ENCODE measurements around the gene WASHC4. TPM values are rescaled to one million over a fixed set of nuclear protein-coding genes. Genes with fewer than 3 reads are reported as not detected.

Gene WASHC4, protein sequence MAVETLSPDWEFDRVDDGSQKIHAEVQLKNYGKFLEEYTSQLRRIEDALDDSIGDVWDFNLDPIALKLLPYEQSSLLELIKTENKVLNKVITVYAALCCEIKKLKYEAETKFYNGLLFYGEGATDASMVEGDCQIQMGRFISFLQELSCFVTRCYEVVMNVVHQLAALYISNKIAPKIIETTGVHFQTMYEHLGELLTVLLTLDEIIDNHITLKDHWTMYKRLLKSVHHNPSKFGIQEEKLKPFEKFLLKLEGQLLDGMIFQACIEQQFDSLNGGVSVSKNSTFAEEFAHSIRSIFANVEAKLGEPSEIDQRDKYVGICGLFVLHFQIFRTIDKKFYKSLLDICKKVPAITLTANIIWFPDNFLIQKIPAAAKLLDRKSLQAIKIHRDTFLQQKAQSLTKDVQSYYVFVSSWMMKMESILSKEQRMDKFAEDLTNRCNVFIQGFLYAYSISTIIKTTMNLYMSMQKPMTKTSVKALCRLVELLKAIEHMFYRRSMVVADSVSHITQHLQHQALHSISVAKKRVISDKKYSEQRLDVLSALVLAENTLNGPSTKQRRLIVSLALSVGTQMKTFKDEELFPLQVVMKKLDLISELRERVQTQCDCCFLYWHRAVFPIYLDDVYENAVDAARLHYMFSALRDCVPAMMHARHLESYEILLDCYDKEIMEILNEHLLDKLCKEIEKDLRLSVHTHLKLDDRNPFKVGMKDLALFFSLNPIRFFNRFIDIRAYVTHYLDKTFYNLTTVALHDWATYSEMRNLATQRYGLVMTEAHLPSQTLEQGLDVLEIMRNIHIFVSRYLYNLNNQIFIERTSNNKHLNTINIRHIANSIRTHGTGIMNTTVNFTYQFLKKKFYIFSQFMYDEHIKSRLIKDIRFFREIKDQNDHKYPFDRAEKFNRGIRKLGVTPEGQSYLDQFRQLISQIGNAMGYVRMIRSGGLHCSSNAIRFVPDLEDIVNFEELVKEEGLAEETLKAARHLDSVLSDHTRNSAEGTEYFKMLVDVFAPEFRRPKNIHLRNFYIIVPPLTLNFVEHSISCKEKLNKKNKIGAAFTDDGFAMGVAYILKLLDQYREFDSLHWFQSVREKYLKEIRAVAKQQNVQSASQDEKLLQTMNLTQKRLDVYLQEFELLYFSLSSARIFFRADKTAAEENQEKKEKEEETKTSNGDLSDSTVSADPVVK
- total RNA-seq (2012; rRNA removed): 65.7 and 76.0 TPM in 2 replicates

GRCh38 chr12:105107494-105108371, at the start of gene WASHC4:
Gene WASHC4, plus strand, starts transcription at chr12:105107731. Its CDS starts 70 bp downstream, at chr12:105107801.
- Histone ChIP-seq H3K4me2 (ENCODE audit: low read length) (peak within 1 kb of the TSS; percentile 86), H3K4me3 (ENCODE audit: low read length) (peak within 1 kb of the TSS; percentile 98), H3K9ac (ENCODE audit: low read depth, low read length) (peak within 1 kb of the TSS; percentile 97), H3K9me3 (replicated peaks; ENCODE audit: low read length) (no peaks in the 10 kb centered on the region), H3K4me1 (ENCODE audit: control insufficient read depth, insufficient read depth, low read length) (peaks cover 16% of the 10 kb centered on the region), H3K36me3 (ENCODE audit: insufficient read depth, low read length) (peaks cover 11% of the 10 kb centered on the region), H3K27me3 (ENCODE audit: control insufficient read depth, insufficient read depth, low read length) (no peaks in the 10 kb centered on the region)

- Histone ChIP-seq H3K4me1 (ENCODE audit: control insufficient read depth, insufficient read depth, low read length) (no peaks in the 10 kb centered on the region), H3K9me3 (replicated peaks; ENCODE audit: low read length) (peaks cover 4% of the 10 kb centered on the region), H3K4me2 (ENCODE audit: low read length) (no peak overlapping the region), H3K9ac (ENCODE audit: low read depth, low read length) (no peak overlapping the region), H3K36me3 (ENCODE audit: insufficient read depth, low read length) (peaks cover 65% of the 10 kb centered on the region), H3K27me3 (ENCODE audit: control insufficient read depth, insufficient read depth, low read length) (no peaks in the 10 kb centered on the region), H3K4me3 (ENCODE audit: low read length) (no peak overlapping the region)
Measured at GRCh38 chr12:105060715-105061378, 46.7 kb upstream of the WASHC4 start.

GRCh38 chr12:105064564-105065178, 42.9 kb upstream of the WASHC4 start:
- H3K36me3 ChIP-seq (ENCODE audit: insufficient read depth, low read length): peaks cover 73% of the 10 kb centered on the region

GRCh38 chr12:105067511-105068031, 40.0 kb upstream of the WASHC4 start:
- Histone ChIP-seq H3K36me3 (ENCODE audit: insufficient read depth, low read length) (peaks cover 52% of the 10 kb centered on the region), H3K4me3 (ENCODE audit: low read length) (no peak overlapping the region), H3K9ac (ENCODE audit: low read depth, low read length) (no peak overlapping the region), H3K27me3 (ENCODE audit: control insufficient read depth, insufficient read depth, low read length) (no peaks in the 10 kb centered on the region), H3K9me3 (replicated peaks; ENCODE audit: low read length) (no peaks in the 10 kb centered on the region), H3K4me1 (ENCODE audit: control insufficient read depth, insufficient read depth, low read length) (peaks cover 6% of the 10 kb centered on the region), H3K4me2 (ENCODE audit: low read length) (peak overlapping the region; percentile 40)

More at GRCh38 chr12:105064564-105065178, 42.9 kb upstream of the WASHC4 start:
- Histone ChIP-seq H3K27me3 (ENCODE audit: control insufficient read depth, insufficient read depth, low read length) (no peaks in the 10 kb centered on the region), H3K4me1 (ENCODE audit: control insufficient read depth, insufficient read depth, low read length) (peaks cover 6% of the 10 kb centered on the region), H3K4me3 (ENCODE audit: low read length) (no peak overlapping the region), H3K9ac (ENCODE audit: low read depth, low read length) (no peak overlapping the region), H3K4me2 (ENCODE audit: low read length) (no peak overlapping the region), H3K9me3 (replicated peaks; ENCODE audit: low read length) (no peaks in the 10 kb centered on the region)

DNA sequence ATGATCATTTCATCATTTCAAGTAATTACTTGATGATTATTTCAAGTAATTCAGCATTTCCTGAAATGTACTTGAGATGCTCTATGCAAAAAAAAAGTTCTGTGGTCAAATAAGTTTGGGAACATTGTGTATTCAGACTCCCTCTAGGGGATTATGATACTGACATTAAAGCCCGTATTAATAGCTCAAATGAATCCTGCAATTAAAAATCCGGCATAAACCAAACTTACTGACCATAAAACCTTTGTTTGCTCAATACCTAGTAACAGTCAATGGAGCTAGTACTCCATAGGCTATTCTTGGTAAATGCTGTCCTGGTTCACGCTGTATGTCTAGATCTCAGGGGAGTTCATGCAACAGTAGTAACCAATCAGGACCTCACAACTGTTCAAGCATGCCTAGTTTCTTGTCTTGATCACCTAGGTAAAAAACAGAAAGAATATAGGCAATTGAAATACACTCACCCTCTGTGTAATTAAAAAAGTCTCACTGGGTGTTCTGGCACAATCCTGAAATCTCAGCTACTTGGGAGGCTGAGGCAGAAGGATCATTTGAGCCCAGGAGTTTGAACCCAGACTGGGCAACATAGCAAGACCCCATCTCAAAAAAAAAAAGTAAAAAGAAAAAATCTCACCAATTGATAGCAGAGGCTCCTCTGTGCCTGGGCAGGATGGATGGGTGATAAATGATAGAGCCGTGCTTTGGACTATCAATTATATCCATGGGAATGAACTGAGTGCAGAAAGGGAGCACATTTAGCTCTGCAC, 37.4 kb upstream of the WASHC4 start:
- Histone ChIP-seq H3K4me2 (ENCODE audit: low read length) (no peak overlapping the region), H3K9ac (ENCODE audit: low read depth, low read length) (no peak overlapping the region), H3K27me3 (ENCODE audit: control insufficient read depth, insufficient read depth, low read length) (no peaks in the 10 kb centered on the region), H3K9me3 (replicated peaks; ENCODE audit: low read length) (no peaks in the 10 kb centered on the region), H3K36me3 (ENCODE audit: insufficient read depth, low read length) (peaks cover 51% of the 10 kb centered on the region), H3K4me3 (ENCODE audit: low read length) (no peak overlapping the region), H3K4me1 (ENCODE audit: control insufficient read depth, insufficient read depth, low read length) (peaks cover 6% of the 10 kb centered on the region)

DNA sequence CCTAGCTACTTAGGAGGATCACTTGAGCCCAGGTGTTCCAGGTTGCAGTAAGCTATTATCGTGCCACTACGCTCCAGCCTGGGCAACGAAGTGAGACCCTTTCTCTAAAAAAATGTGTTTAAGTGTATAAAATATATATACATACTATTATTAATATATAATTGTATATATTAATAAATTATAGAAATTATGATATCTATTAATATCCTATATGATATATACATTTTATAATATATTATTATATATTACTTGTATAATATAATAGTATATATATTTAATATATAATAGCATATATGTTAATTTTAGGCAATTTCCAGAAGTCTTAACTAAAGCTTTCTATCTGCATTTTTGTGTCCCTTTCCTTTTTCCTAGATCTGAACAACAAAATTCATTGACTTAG, 35.5 kb upstream of the WASHC4 start:
- Histone ChIP-seq H3K9me3 (replicated peaks; ENCODE audit: low read length) (no peaks in the 10 kb centered on the region), H3K4me1 (ENCODE audit: control insufficient read depth, insufficient read depth, low read length) (peaks cover 6% of the 10 kb centered on the region), H3K9ac (ENCODE audit: low read depth, low read length) (no peak overlapping the region), H3K4me3 (ENCODE audit: low read length) (no peak overlapping the region), H3K4me2 (ENCODE audit: low read length) (no peak overlapping the region), H3K27me3 (ENCODE audit: control insufficient read depth, insufficient read depth, low read length) (no peaks in the 10 kb centered on the region), H3K36me3 (ENCODE audit: insufficient read depth, low read length) (peaks cover 36% of the 10 kb centered on the region)

- Histone ChIP-seq H3K36me3 (ENCODE audit: insufficient read depth, low read length) (peaks cover 29% of the 10 kb centered on the region), H3K9ac (ENCODE audit: low read depth, low read length) (no peak overlapping the region), H3K27me3 (ENCODE audit: control insufficient read depth, insufficient read depth, low read length) (no peaks in the 10 kb centered on the region), H3K9me3 (replicated peaks; ENCODE audit: low read length) (no peaks in the 10 kb centered on the region), H3K4me1 (ENCODE audit: control insufficient read depth, insufficient read depth, low read length) (peaks cover under 1% of the 10 kb centered on the region), H3K4me3 (ENCODE audit: low read length) (no peak overlapping the region), H3K4me2 (ENCODE audit: low read length) (no peak overlapping the region)
Measured at GRCh38 chr12:105072888-105073488, 34.5 kb upstream of the WASHC4 start.

DNA sequence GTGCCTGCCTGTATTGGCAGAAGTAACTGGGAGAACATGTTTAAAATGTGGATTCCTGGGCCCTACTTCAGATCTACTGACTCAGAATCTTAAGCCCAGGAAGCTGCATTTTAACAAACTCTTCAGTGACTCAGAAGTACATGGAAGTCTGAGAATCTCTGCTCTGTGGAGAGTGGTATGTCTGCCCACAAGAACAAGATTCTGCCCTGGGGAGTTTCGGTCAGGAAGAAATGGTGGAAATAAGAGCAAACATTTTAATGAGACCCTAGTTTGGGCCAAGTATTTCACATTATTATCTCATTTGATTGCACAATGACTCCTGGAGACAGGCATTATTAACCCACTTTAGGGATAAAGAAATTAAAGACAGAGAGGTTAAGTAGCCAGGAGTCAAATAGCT, 31.4 kb upstream of the WASHC4 start:
- Histone ChIP-seq H3K36me3 (ENCODE audit: insufficient read depth, low read length) (peaks cover 11% of the 10 kb centered on the region), H3K9ac (ENCODE audit: low read depth, low read length) (no peak overlapping the region), H3K4me3 (ENCODE audit: low read length) (no peak overlapping the region)

DNA sequence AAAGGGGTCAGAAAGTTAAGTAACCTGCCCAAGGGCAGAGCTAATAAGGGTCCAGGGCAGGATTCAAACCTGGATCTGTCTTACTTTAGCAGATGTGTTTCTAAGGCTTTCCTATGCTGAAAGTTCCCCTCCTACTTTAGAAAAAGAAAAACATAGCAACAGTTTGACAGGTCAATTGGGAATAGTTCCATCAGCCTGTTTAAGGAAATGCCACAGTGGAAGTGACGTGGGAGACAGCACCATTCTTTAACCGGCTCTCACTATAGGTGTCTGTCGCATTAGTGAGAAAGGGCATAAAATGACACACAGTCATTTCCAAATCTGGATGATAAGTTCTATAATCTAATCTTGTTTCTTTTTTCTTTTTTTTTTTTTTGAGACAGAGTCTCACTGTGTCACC, 30.6 kb upstream of the WASHC4 start:
- no peak overlapping the region for H3K4me3 ChIP-seq (ENCODE audit: low read length)
- peaks cover 11% of the 10 kb centered on the region for H3K36me3 ChIP-seq (ENCODE audit: insufficient read depth, low read length)
- no peak overlapping the region for H3K4me2 ChIP-seq (ENCODE audit: low read length)
- no peaks in the 10 kb centered on the region for H3K4me1 ChIP-seq (ENCODE audit: control insufficient read depth, insufficient read depth, low read length)
- H3K9ac ChIP-seq (ENCODE audit: low read depth, low read length): no peak overlapping the region
- H3K9me3 ChIP-seq (replicated peaks; ENCODE audit: low read length): no peaks in the 10 kb centered on the region
- no peaks in the 10 kb centered on the region for H3K27me3 ChIP-seq (ENCODE audit: control insufficient read depth, insufficient read depth, low read length)

More for the DNA sequence above, 31.4 kb upstream of the WASHC4 start:
- Histone ChIP-seq H3K27me3 (ENCODE audit: control insufficient read depth, insufficient read depth, low read length) (no peaks in the 10 kb centered on the region), H3K9me3 (replicated peaks; ENCODE audit: low read length) (no peaks in the 10 kb centered on the region), H3K4me1 (ENCODE audit: control insufficient read depth, insufficient read depth, low read length) (no peaks in the 10 kb centered on the region), H3K4me2 (ENCODE audit: low read length) (no peak overlapping the region)
